ENCODE results near the gene ERBIN. TPM values are rescaled to one million over a fixed set of nuclear protein-coding genes. Genes with fewer than 3 reads are reported as not detected.

The ERBIN gene
- total and polyA plus RNA-seq, 2 of the 4 experiments (the other 2 are of a cell fraction) = 25.8 to 70.1 TPM

DNA sequence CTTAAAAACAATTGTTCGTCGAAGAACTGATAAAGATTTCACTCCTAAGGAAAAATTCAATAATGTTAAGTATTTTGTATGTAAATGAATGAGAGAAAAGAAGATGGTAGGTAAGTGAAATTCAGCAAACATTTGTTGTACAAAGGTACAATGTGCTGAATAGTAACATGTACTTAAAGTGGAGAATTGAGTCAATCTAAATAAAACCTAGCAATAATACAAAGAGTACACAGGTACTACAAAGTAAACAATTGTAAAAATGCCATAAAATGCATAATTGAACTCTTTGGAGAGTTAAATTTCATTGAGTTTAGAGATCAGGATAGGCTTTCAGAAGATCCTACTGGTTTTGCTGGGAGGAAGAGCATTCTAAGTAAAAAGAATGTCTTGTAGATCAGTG is 82.9 kb downstream of the ERBIN start:
- BruUV-seq (replicated peaks) = no TSS peak
- POLR2A ChIA-PET (ENCODE audit: unreplicated experiment) = no interaction called here
- dilution Hi-C loops (cut with HindIII; ENCODE audit: low sequenced_read_pairs, unreplicated experiment) = no loop called here

More for the DNA sequence above, 82.9 kb downstream of the ERBIN start:
- intact Hi-C loops (cut with micrococcal nuclease) (no loop called here), in situ Hi-C loops (cut with MboI; ENCODE audit: low sequenced_read_pairs) (no loop called here)
- Histone ChIP-seq H2BK15ac (ENCODE audit: low read depth, low read length) (no peak overlapping the region), H4K91ac (ENCODE audit: insufficient read depth, low read depth, low read length) (no peak overlapping the region), H3K9me3 (ENCODE audit: control insufficient read depth, insufficient read depth, low read length) (no peaks in the 10 kb centered on the region), H3K23ac (ENCODE audit: low read depth, low read length) (no peak overlapping the region), H3K36me3 (ENCODE audit: control insufficient read depth, insufficient read depth, low read length) (peaks cover 11% of the 10 kb centered on the region), H3K14ac (replicated peaks; ENCODE audit: low read depth, low read length) (no peak overlapping the region), H3K27ac (ENCODE audit: insufficient read depth, low read length) (no peak overlapping the region), H2AFZ (replicated peaks; ENCODE audit: low read length, poor library complexity) (no peak overlapping the region), H4K8ac (ENCODE audit: low read depth in 2 of 2, low read length in 2 of 2) (no peak overlapping the region), H3K9me1 (ENCODE audit: insufficient read depth, low read length) (peaks cover 3% of the 10 kb centered on the region; the same call in 1 of the 2 replicates), H3K9ac (ENCODE audit: low read depth, low read length) (no peak overlapping the region), H3K79me1 (ENCODE audit: low read depth in 1 of 2, low read length in 2 of 2) (peaks cover 18 to 55% of the 10 kb centered on the region in 2 experiments), H2BK5ac (ENCODE audit: low read depth, low read length, poor library complexity, severe bottlenecking) (no peak overlapping the region), H3K4me1 (ENCODE audit: control insufficient read depth, insufficient read depth, low read length) (peaks cover 2% of the 10 kb centered on the region; the same call in 1 of the 2 replicates), H2BK120ac (ENCODE audit: low read depth, low read length) (no peak overlapping the region), H4K5ac (ENCODE audit: low read depth, low read length) (no peak overlapping the region), H3K4me3 (ENCODE audit: insufficient read depth, low read depth, low read length) (no peak overlapping the region), H2AK9ac (replicated peaks; ENCODE audit: low read depth, low read length, poor library complexity) (no peak overlapping the region), H3K56ac (ENCODE audit: extremely low read depth, insufficient read depth, low read length) (no peak overlapping the region), H3K4ac (ENCODE audit: low read depth, low read length) (no peak overlapping the region), H4K20me1 (ENCODE audit: insufficient read depth, low read length) (peaks cover 30% of the 10 kb centered on the region), H3K18ac (ENCODE audit: low read depth, low read length) (no peak overlapping the region), H3K4me2 (ENCODE audit: low read depth, low read length) (no peak overlapping the region), H3K27me3 (ENCODE audit: control insufficient read depth, insufficient read depth, low read length) (no peaks in the 10 kb centered on the region), H2BK20ac (ENCODE audit: low read depth, low read length) (no peak overlapping the region), H2AK5ac (ENCODE audit: low read depth, low read length) (no peak overlapping the region)
- CTCF ChIA-PET = no interaction called here
- DNase-seq (no peak), ATAC-seq (ENCODE audit: low read depth) (no peak)
- no CpG with 5 or more reads among the region's 2 CpGs for WGBS, 2 experiments (ENCODE audit: extremely low coverage in 2 of 2, insufficient read length in 1 of 2)
- TF ChIP-seq RFX5 (IDR thresholded peaks at IDR 0.05; ENCODE audit: low read depth, low read length) (no peak), SMC3 (IDR thresholded peaks at IDR 0.05; ENCODE audit: low read depth, low read length) (no peak), POLR2A (IDR thresholded peaks at IDR 0.05; ENCODE audit: low read depth, low read length) (no peak), RAD21 (IDR thresholded peaks at IDR 0.05; ENCODE audit: low read length) (no peak), RCOR1 (IDR thresholded peaks at IDR 0.05; ENCODE audit: insufficient replicate concordance, low read length) (no peak), MXI1 (IDR thresholded peaks at IDR 0.05; ENCODE audit: borderline replicate concordance, low read depth, low read length) (no peak), MAFK (IDR thresholded peaks at IDR 0.05; ENCODE audit: low read depth, low read length) (no peak), CEBPB (IDR thresholded peaks at IDR 0.05; ENCODE audit: low read depth, low read length) (no peak), BHLHE40 (IDR thresholded peaks at IDR 0.05; ENCODE audit: low read depth, low read length) (no peak), NFE2L2 (IDR thresholded peaks at IDR 0.05; ENCODE audit: low read depth, low read length) (no peak), FOS (IDR thresholded peaks at IDR 0.05; ENCODE audit: low read depth, low read length) (no peak), MAZ (IDR thresholded peaks at IDR 0.05; ENCODE audit: borderline replicate concordance, low read depth, low read length) (no peak), CHD1 (IDR thresholded peaks at IDR 0.05; ENCODE audit: low read depth, low read length) (no peak)
- TF ChIP-seq, protein P1, sequence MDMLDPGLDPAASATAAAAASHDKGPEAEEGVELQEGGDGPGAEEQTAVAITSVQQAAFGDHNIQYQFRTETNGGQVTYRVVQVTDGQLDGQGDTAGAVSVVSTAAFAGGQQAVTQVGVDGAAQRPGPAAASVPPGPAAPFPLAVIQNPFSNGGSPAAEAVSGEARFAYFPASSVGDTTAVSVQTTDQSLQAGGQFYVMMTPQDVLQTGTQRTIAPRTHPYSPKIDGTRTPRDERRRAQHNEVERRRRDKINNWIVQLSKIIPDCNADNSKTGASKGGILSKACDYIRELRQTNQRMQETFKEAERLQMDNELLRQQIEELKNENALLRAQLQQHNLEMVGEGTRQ (IDR thresholded peaks at IDR 0.05; ENCODE audit: low read depth, low read length) = no peak
- TF ChIP-seq, protein P2, sequence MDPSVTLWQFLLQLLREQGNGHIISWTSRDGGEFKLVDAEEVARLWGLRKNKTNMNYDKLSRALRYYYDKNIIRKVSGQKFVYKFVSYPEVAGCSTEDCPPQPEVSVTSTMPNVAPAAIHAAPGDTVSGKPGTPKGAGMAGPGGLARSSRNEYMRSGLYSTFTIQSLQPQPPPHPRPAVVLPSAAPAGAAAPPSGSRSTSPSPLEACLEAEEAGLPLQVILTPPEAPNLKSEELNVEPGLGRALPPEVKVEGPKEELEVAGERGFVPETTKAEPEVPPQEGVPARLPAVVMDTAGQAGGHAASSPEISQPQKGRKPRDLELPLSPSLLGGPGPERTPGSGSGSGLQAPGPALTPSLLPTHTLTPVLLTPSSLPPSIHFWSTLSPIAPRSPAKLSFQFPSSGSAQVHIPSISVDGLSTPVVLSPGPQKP (IDR thresholded peaks at IDR 0.05; ENCODE audit: borderline replicate concordance, low read depth, low read length) = no peak
- TF ChIP-seq, protein P3, sequence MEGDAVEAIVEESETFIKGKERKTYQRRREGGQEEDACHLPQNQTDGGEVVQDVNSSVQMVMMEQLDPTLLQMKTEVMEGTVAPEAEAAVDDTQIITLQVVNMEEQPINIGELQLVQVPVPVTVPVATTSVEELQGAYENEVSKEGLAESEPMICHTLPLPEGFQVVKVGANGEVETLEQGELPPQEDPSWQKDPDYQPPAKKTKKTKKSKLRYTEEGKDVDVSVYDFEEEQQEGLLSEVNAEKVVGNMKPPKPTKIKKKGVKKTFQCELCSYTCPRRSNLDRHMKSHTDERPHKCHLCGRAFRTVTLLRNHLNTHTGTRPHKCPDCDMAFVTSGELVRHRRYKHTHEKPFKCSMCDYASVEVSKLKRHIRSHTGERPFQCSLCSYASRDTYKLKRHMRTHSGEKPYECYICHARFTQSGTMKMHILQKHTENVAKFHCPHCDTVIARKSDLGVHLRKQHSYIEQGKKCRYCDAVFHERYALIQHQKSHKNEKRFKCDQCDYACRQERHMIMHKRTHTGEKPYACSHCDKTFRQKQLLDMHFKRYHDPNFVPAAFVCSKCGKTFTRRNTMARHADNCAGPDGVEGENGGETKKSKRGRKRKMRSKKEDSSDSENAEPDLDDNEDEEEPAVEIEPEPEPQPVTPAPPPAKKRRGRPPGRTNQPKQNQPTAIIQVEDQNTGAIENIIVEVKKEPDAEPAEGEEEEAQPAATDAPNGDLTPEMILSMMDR (conservative IDR thresholded peaks at IDR 0.05; ENCODE audit: low read depth, low read length) = no peak
